A549 (cell line): Measurements from ENCODE around the gene DARS1.

Experiments
- NFE2L2 ChIP-seq: fragments of 150-350 bp; conservative IDR thresholded peaks from 2 replicates; pipeline ENCODE4 v1.6.1; 2014; ENCODE audit warnings: low read length
- POLR2A ChIP-seq: IDR thresholded peaks from 2 replicates; pipeline ENCODE4 v1.6.1; 2012; ENCODE audit warnings: mild to moderate bottlenecking, low read length
- SMC3 ChIP-seq: fragments of >200 bp; sonication (Bioruptor Twin); formaldehyde crosslinking; IDR thresholded peaks from 3 replicates; pipeline ENCODE4 v1.6.1; 2018; ENCODE audit warnings: inconsistent platforms

- no peak for TF ChIP-seq POLR2A
- TF ChIP-seq NFE2L2, result no peak
- TF ChIP-seq SMC3, result no peak
Measured at GRCh38 chr2:135942936-135943688, 42.3 kb downstream of the DARS1 start.
